ENCODE data around the gene ANKRD36C.
"Not testable (repeated sequence)": the region's sequence is repeated elsewhere in the genome, so short reads cannot be mapped to it uniquely, and the experiment has no call there.

Gene ANKRD36C

DNA sequence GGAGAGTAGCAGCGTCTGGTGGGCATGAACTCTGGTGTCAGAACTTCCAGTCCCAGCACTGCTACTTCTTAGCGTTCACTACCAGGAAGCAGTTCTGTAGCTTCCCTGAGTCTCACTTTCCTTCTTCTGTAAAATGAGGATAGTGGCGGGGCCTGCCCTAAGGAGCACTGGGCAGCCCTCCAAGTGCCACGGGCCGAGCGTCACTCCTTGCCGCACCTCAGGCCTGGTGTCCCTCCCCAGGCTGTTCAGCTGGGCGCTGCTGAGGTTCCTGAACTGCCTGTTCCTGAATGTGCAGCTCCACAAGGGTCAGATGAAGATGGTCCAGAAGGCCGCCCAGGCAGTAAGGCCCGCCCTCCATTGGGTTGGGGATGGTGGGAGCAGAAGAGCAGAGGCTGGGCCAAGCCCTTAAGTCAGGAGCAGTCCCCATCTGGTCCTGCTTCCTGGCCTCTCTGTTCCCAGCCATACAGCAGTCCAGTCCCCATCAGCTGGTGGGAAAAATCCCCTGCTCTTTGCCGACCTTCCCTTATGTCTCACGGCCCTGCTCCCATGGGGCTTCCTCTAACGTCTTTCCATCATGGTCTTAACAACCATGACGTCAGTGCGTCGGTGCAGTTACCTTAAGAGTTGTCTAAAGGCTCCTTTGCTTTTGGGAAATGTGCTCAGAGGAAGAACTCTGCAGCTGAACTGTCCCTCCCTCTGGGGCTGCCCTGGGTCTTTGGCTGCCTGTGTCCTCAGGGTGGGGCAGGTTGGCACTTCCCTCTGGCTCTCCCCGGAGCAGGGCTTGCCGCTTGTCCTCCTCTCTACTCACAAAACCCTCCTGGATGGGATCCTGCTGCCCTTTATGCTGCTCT is 195.2 kb downstream of the ANKRD36C start:
- DNase-seq = not testable (repeated sequence)

DNA sequence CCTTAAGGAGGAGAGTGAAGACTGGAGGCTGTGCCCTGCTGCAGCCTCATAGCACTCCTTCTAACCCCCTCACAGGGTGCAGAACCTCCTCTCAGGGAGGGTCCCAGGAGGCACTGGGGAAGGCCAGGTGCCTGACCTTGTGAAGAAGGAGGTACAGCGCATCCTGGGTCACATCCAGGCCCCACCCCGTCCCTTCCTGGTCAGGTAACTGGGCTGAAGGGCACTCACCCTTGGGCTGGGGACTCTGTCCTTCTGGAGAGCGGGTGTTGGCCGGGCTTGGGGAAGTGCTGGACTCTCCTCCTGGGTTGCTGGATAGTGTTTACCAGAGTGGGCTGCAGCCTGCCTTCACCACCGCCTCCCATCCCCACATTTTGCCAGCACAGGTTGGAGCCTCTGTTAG is 197.7 kb downstream of the ANKRD36C start:
- not testable (repeated sequence) for DNase-seq

DNA sequence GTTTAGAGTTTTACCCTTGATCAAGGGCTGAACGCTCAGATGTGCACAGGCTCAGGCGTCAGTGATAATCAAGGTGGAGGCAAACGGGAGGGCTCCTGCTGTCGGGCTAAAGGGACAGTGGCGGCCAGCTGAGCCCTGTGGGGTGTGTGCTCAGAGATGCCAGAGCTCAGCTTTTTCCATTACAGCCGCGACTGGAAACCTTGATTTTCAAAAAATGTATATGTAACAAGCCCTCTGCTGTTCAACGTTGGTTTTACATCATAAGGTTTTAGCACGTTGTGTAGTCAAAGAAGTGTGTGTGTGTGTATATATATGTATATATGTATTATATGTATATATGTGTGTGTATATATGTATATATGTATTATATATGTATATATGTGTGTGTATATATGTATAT is 201.4 kb downstream of the ANKRD36C start:
- not testable (repeated sequence) for DNase-seq

DNA sequence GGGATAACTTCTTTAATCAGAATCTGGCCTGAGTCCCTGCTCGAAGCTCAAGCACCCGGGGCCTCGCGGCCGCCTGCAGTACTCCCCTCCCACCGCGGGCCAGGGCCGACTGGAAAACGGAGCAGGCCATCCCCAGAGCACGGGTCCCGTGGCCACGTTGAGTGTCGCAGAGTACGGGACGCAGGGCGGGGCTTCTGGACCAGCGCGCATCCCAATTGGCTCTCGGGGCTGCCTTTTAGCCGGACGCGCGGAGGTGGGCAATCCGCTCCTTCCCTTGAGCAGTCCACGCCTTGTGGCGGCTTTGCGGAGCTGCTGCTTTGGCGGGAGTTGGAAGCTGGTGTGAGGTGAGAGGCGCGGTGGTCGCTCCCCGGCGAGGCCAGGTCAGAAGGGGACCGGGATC is 202.2 kb downstream of the ANKRD36C start:
- not testable (repeated sequence) for DNase-seq

DNA sequence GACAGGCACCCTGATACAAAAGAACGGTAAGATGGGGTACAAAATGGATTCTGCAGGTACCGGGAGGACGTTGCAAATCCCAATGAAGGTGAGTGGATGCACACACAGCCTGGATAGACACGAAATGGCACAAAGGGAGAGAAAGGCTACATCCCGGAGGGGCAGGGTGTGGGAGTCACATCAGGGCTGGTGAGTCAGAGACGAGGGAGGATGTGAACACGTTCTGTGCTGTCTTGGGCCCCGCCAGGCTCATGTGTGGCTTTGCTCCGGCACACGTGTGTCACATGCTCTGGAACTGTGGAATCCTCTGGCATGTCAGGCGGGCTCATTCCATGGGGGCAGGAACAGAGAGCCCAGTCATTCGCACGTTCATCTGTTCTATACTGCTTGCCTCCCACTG is 203.0 kb downstream of the ANKRD36C start:
- DNase-seq = not testable (repeated sequence)
